Trophoblast cell (in vitro differentiated cells and primary cell): ENCODE data around the gene BUD23.

Experiments
- DNase-seq, 2 donors: peaks; one replicate each; pipeline ENCODE4 v3.0.0-alpha.2; 2016
- H2AFZ ChIP-seq: 2 replicates; pipeline ENCODE4 v1.6.1; 2013; ENCODE audit warnings: low read length, moderate library complexity, mild to moderate bottlenecking; ENCODE audit not compliant: insufficient read depth, poor library complexity
- H2AK5ac ChIP-seq: 2 replicates; pipeline ENCODE4 v1.6.1; 2013; ENCODE audit warnings: mild to moderate bottlenecking, low read length
- H2BK120ac ChIP-seq: 2 replicates; pipeline ENCODE4 v1.6.1; 2013; ENCODE audit warnings: low read length, mild to moderate bottlenecking, moderate library complexity; ENCODE audit not compliant: insufficient read depth, poor library complexity
- H2BK12ac ChIP-seq: 2 replicates; pipeline ENCODE4 v1.6.1; 2013; ENCODE audit warnings: mild to moderate bottlenecking, low read length, moderate library complexity
- H2BK5ac ChIP-seq: 2 replicates; pipeline ENCODE4 v1.6.1; 2013; ENCODE audit warnings: low read length, low read depth, moderate library complexity, mild to moderate bottlenecking; ENCODE audit not compliant: poor library complexity
- H3K14ac ChIP-seq: 2 replicates; pipeline ENCODE4 v1.6.1; 2013; ENCODE audit warnings: mild to moderate bottlenecking, low read length
- H3K18ac ChIP-seq: 2 replicates; pipeline ENCODE4 v1.6.1; 2013; ENCODE audit warnings: mild to moderate bottlenecking, low read length
- H3K23ac ChIP-seq: 2 replicates; pipeline ENCODE4 v1.6.1; 2013; ENCODE audit warnings: low read length
- H3K27ac ChIP-seq: 2 replicates; pipeline ENCODE4 v1.5.1; 2013; ENCODE audit warnings: low read depth, mild to moderate bottlenecking, inconsistent platforms, low read length, moderate library complexity
- H3K27me3 ChIP-seq: 2 replicates; pipeline ENCODE4 v1.6.1; 2013; ENCODE audit warnings: inconsistent platforms, mild to moderate bottlenecking, low read length, moderate library complexity; ENCODE audit not compliant: insufficient read depth
- H3K36me3 ChIP-seq, 2 experiments: 1 replicate in 1 of 2; 2 replicates in 1 of 2; pipeline ENCODE4 v1.6.1; 2013; ENCODE audit warnings: low read length in 2 of 2, mild to moderate bottlenecking in 2 of 2, moderate library complexity in 1 of 2; ENCODE audit not compliant: insufficient read depth in 2 of 2, control insufficient read depth in 1 of 2
- H3K4ac ChIP-seq: 2 replicates; pipeline ENCODE4 v1.6.1; 2013; ENCODE audit warnings: low read depth, mild to moderate bottlenecking, low read length, moderate library complexity
- H3K4me1 ChIP-seq, 2 experiments: 1 replicate in 1 of 2; 2 replicates in 1 of 2; pipeline ENCODE4 v1.6.1; 2013; ENCODE audit warnings: low read length in 2 of 2, mild to moderate bottlenecking in 2 of 2, moderate library complexity in 1 of 2; ENCODE audit not compliant: insufficient read depth in 2 of 2, control insufficient read depth in 1 of 2
- H3K4me2 ChIP-seq: 2 replicates; pipeline ENCODE4 v1.6.1; 2013; ENCODE audit warnings: inconsistent platforms, mild to moderate bottlenecking, low read length, moderate library complexity
- H3K4me3 ChIP-seq: 2 replicates; pipeline ENCODE4 v1.5.1; 2013; ENCODE audit warnings: mild to moderate bottlenecking, low read depth, low read length, inconsistent platforms
- H3K79me1 ChIP-seq: one replicate; pipeline ENCODE4 v1.6.1; 2013; ENCODE audit warnings: low read length
- H3K79me2 ChIP-seq: 2 replicates; pipeline ENCODE4 v1.6.1; 2013; ENCODE audit warnings: low read length, mild to moderate bottlenecking; ENCODE audit not compliant: control insufficient read depth, insufficient read depth, poor library complexity
- H3K9ac ChIP-seq: 2 replicates; pipeline ENCODE4 v1.6.1; 2013; ENCODE audit warnings: mild to moderate bottlenecking, low read length
- H3K9me3 ChIP-seq: 2 replicates; pipeline ENCODE4 v1.6.1; 2013; ENCODE audit warnings: low read depth, mild to moderate bottlenecking, control low read depth, inconsistent platforms, low read length; ENCODE audit not compliant: insufficient read depth
- H4K12ac ChIP-seq: 2 replicates; pipeline ENCODE4 v1.6.1; 2013; ENCODE audit warnings: low read depth, mild to moderate bottlenecking, low read length, moderate library complexity
- H4K8ac ChIP-seq: 2 replicates; pipeline ENCODE4 v1.6.1; 2013; ENCODE audit warnings: low read depth, mild to moderate bottlenecking, low read length, moderate library complexity
- H4K91ac ChIP-seq: one replicate; pipeline ENCODE4 v1.6.1; 2013; ENCODE audit warnings: low read depth, mild to moderate bottlenecking, low read length, moderate library complexity
- WGBS: extraction: QIAGEN DNeasy Blood & Tissue Kit; methylation state at CpG from one replicate; pipeline ENCODE4 v1.1.7; 2013; ENCODE audit warnings: missing lambda C conversion rate; ENCODE audit not compliant: insufficient read length, insufficient coverage; ENCODE audit errors: extremely low coverage; 5-methylcytosine and 5-hydroxymethylcytosine counted together

Gene BUD23

GRCh38 chr7:73680501-73680900, 2.9 kb upstream of the BUD23 start:
- Histone ChIP-seq H2BK12ac (no peak overlapping the region), H3K27me3 (no peaks in the 10 kb centered on the region), H3K14ac (no peak overlapping the region), H3K27ac (no peak overlapping the region), H4K12ac (no peak overlapping the region), H3K79me2 (peaks cover 12% of the 10 kb centered on the region), H3K18ac (no peak overlapping the region), H3K4ac (no peak overlapping the region), H2AFZ (no peak overlapping the region), H4K91ac (no peak overlapping the region), H3K23ac (no peak overlapping the region), H2BK5ac (no peak overlapping the region), H3K4me2 (no peak overlapping the region), H3K9me3 (peaks cover 1% of the 10 kb centered on the region), H3K79me1 (peaks cover 7% of the 10 kb centered on the region), H3K36me3 (peaks cover 6 to 9% of the 10 kb centered on the region in 2 experiments), H4K8ac (no peak overlapping the region), H2AK5ac (no peak overlapping the region), H2BK120ac (no peak overlapping the region), H3K9ac (no peak overlapping the region), H3K4me3 (no peak overlapping the region), H3K4me1 (peaks cover 9 to 14% of the 10 kb centered on the region in 2 experiments)
- no CpG with 5 or more reads among the region's 7 CpGs for WGBS
- DNase-seq, result no peak

- Histone ChIP-seq H3K23ac (no peak overlapping the region), H3K9me3 (peaks cover 1% of the 10 kb centered on the region), H2AK5ac (no peak overlapping the region), H3K27me3 (no peaks in the 10 kb centered on the region), H4K8ac (no peak overlapping the region), H3K4me2 (peak overlapping the region; percentile 34), H3K36me3 (peaks cover 6 to 9% of the 10 kb centered on the region in 2 experiments), H4K91ac (no peak overlapping the region), H2BK5ac (no peak overlapping the region), H3K4me3 (no peak overlapping the region), H3K18ac (no peak overlapping the region), H3K27ac (no peak overlapping the region), H2AFZ (no peak overlapping the region), H3K79me1 (peaks cover 7% of the 10 kb centered on the region), H3K14ac (no peak overlapping the region), H3K9ac (no peak overlapping the region), H3K4me1 (peaks cover 9 to 14% of the 10 kb centered on the region in 2 experiments), H3K79me2 (peaks cover 12% of the 10 kb centered on the region), H3K4ac (peak overlapping the region; percentile 30), H4K12ac (no peak overlapping the region), H2BK12ac (no peak overlapping the region), H2BK120ac (no peak overlapping the region)
- no CpG with 5 or more reads among the region's 8 CpGs for WGBS
- no peak for DNase-seq
Observed at GRCh38 chr7:73681031-73681430, 2.4 kb upstream of the BUD23 start.

GRCh38 chr7:73682745-73683055, 697 bp upstream of the BUD23 start:
- peaks cover 16 to 18% of the 10 kb centered on the region in 2 experiments for H3K36me3 ChIP-seq
- WGBS, result no CpG with 5 or more reads among the region's 33 CpGs
- peak overlapping the region; percentile 1 for H3K4ac ChIP-seq
- H3K4me2 ChIP-seq, result peak overlapping the region; percentile 95
- peaks cover 12% of the 10 kb centered on the region for H3K79me2 ChIP-seq
- H2AK5ac ChIP-seq, result no peak overlapping the region
- no peak overlapping the region for H2BK12ac ChIP-seq
- peak overlapping the region; percentile 98 for H3K4me3 ChIP-seq
- H4K8ac ChIP-seq, result peak overlapping the region; percentile 95
- H3K14ac ChIP-seq, result peak overlapping the region; percentile 72
- H3K79me1 ChIP-seq, result peaks cover 7% of the 10 kb centered on the region
- peak overlapping the region; percentile 0 for H3K18ac ChIP-seq
- no peak for DNase-seq
- no peaks in the 10 kb centered on the region for H3K27me3 ChIP-seq
- peaks cover 1% of the 10 kb centered on the region for H3K9me3 ChIP-seq
- H2BK120ac ChIP-seq, result no peak overlapping the region
- H3K9ac ChIP-seq, result peak overlapping the region; percentile 98
- H3K27ac ChIP-seq, result no peak overlapping the region
- no peak overlapping the region for H3K23ac ChIP-seq
- H4K91ac ChIP-seq, result peak overlapping the region; percentile 67
- peak overlapping the region; percentile 13 for H2AFZ ChIP-seq
- no peak overlapping the region for H2BK5ac ChIP-seq
- peaks cover 9 to 14% of the 10 kb centered on the region in 2 experiments for H3K4me1 ChIP-seq
- peak overlapping the region; percentile 3 for H4K12ac ChIP-seq

GRCh38 chr7:73683788-73684693, 644 bp downstream of the BUD23 start:
- H4K91ac ChIP-seq, result peak overlapping the region; percentile 72
- H3K4ac ChIP-seq, result peak overlapping the region; percentile 63
- H2BK120ac ChIP-seq, result peak overlapping the region; percentile 9
- no CpG with 5 or more reads among the region's 58 CpGs for WGBS
- H3K36me3 ChIP-seq, result peaks cover 14% of the 10 kb centered on the region in 2 experiments
- no peaks in the 10 kb centered on the region for H3K27me3 ChIP-seq
- H3K9ac ChIP-seq, result peak overlapping the region; percentile 61
- H3K79me1 ChIP-seq, result peaks cover 7% of the 10 kb centered on the region
- peak overlapping the region; percentile 89 for H2AFZ ChIP-seq
- H3K18ac ChIP-seq, result peak overlapping the region; percentile 72
- peaks cover 12% of the 10 kb centered on the region for H3K79me2 ChIP-seq
- H3K4me1 ChIP-seq, result peaks cover 9 to 14% of the 10 kb centered on the region in 2 experiments
- H3K14ac ChIP-seq, result peak overlapping the region; percentile 80
- DNase-seq, result peak in 1 of 2 donors; percentile 36
- peak overlapping the region; percentile 90 for H3K4me2 ChIP-seq
- peak overlapping the region; percentile 74 for H4K12ac ChIP-seq
- H2BK5ac ChIP-seq, result no peak overlapping the region
- H3K9me3 ChIP-seq, result no peaks in the 10 kb centered on the region
- H2BK12ac ChIP-seq, result no peak overlapping the region
- no peak overlapping the region for H3K27ac ChIP-seq
- H2AK5ac ChIP-seq, result no peak overlapping the region
- H4K8ac ChIP-seq, result peak overlapping the region; percentile 92
- peak overlapping the region; percentile 87 for H3K4me3 ChIP-seq
- H3K23ac ChIP-seq, result no peak overlapping the region
